Activated CD4-positive, alpha-beta T cell treated with anti-CD3 and anti-CD28 coated beads, Interleukin-2, amount 10 ng/mL, durations not matched to agents 24 days and 14 days (primary cell): ENCODE measurements around the gene TTLL13. TPM values are rescaled to one million over a fixed set of nuclear protein-coding genes. Genes with fewer than 3 reads are reported as not detected.

Source experiments
- DNase-seq: peaks from one replicate; pipeline ENCODE4 v3.0.0; 2022
- H3K27ac Mint-ChIP-seq: one replicate; pipeline ENCODE4 v1.8.0; 2022; ENCODE audit warnings: mild to moderate bottlenecking, mixed read lengths
- H3K27me3 Mint-ChIP-seq: one replicate; pipeline ENCODE4 v1.8.0; 2022; ENCODE audit warnings: mixed read lengths
- H3K36me3 Mint-ChIP-seq: one replicate; pipeline ENCODE4 v1.8.0; 2022; ENCODE audit warnings: low read depth, mild to moderate bottlenecking, mixed read lengths
- H3K4me1 Mint-ChIP-seq: one replicate; pipeline ENCODE4 v1.8.0; 2021; ENCODE audit warnings: mixed read lengths
- H3K4me3 Mint-ChIP-seq: one replicate; pipeline ENCODE4 v1.8.0; 2022; ENCODE audit warnings: mild to moderate bottlenecking, moderate library complexity, mixed read lengths
- H3K9me3 Mint-ChIP-seq: one replicate; pipeline ENCODE4 v1.8.0; 2021; ENCODE audit warnings: mixed read lengths
- intact Hi-C: fragments of 100-400 bp; cut with micrococcal nuclease; formaldehyde crosslinking; loops from one replicate; pipeline ENCODE4 v1.15.1; 2023
- total RNA-seq: library from RNA; stranded (reverse); gene quantifications from 2 replicates; pipeline ENCODE4 v1.2.3, GENCODE V29; 2022

Gene TTLL13
- total RNA-seq, 1 donor from 2014 or later: 0.44 TPM

DNA sequence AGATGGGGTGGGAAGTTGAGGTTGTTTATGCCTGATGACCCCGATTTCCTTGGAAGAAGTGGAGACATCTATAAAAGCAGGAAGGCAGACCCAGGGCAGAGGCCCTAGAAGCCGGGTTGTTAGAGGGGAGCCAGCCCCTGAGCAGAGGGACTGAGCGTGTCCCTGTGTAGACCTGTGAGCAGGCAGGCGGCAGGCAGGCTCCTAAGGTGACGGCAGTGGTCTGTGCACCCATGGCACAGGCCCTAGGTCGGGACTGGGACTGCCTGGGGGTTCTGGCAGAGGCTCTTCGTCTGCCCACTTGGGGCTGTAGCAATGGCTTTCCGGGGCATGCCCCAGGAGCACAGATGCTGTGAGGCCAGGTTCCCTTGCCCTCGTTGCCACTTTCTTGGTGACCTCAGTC, 38.3 kb upstream of the TTLL13 start:
- Mint-ChIP-seq H3K27ac (peak overlapping the region; percentile 65), H3K36me3 (peaks cover 16% of the 10 kb centered on the region), H3K4me3 (no peak overlapping the region), H3K9me3 (no peaks in the 10 kb centered on the region), H3K27me3 (no peaks in the 10 kb centered on the region), H3K4me1 (peaks cover 21% of the 10 kb centered on the region)
- no peak for DNase-seq
- intact Hi-C loops: no loop called here

DNA sequence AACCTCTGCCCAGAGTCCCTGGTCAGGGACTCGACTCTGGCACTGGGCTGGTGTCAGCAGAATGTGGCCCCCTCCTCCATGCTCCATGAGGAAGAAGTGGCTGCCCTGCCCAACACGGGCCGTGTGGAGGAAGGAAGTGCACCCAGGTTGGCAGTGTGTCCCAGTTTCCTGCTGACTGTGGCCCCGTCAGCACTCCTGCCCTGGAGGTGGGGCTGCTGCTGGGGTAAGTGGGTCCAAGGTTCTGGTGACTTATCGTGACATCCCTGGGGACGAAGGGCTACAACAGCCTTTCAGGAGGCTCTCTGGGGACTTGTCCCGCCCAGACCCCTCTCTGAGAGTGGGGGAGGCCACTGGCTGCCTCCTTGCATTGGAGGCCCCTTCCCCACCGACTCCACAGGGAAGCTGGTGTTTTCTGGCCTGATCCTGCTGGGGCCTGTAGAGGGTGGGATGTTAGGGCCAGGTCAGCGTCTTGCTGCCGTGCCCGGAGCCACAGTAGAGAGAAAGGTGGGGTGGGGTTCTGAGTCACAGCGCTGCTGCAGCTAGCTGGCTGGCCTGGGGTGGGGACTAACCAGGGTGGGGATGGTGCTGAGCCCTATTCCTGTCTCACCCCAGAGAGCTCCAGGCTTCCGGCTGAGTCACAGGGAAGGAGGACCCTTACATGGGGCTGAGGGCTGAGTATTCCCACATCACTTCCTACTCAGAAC, 37.8 kb upstream of the TTLL13 start:
- no peaks in the 10 kb centered on the region for H3K9me3 Mint-ChIP-seq
- peaks cover 18% of the 10 kb centered on the region for H3K36me3 Mint-ChIP-seq
- intact Hi-C loops: no loop called here
- no peak overlapping the region for H3K4me3 Mint-ChIP-seq
- DNase-seq: no peak
- H3K4me1 Mint-ChIP-seq: peaks cover 23% of the 10 kb centered on the region
- no peak overlapping the region for H3K27ac Mint-ChIP-seq
- no peaks in the 10 kb centered on the region for H3K27me3 Mint-ChIP-seq

DNA sequence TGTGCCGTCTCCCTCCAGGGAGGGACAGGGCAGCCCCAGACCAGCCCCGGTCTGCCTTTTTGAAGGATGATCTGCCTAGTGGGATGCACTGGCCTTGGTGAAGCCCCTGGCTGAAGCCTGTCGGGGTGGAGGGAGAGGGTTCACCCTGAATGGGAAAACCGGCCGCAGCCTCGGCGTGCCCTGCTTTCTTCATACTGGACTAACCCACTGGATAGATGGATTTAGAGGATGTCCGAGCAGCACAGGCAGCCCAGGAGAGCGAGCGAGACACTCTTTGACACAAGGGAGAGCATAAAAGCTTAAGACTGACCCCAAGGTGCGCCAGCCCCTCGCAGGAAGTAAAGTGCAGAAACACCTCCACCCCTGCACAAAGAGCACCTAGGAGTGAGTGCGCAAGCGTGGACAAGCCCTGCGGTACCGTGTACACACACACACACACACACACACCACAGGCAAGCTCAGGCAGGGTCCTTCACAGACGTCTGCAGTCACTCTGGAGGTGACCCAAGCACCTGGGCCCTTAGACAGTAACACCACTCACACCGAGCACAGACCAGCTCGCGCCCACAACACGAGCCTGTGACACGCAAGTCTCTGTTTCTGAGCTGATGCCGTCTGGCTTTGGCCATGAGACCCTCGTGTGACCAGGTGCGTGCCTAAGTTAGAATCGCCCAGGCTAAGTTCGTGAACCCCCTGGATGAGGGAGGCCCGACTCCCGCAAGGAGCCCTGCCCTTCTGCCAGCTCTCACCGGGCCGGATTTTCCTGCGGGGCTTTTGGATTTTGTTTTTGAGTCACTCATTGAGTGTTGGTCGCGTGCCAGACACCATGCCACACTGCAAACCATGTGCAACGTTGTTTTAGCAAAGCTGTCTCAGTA, 36.9 kb upstream of the TTLL13 start:
- no peaks in the 10 kb centered on the region for H3K9me3 Mint-ChIP-seq
- no peaks in the 10 kb centered on the region for H3K27me3 Mint-ChIP-seq
- DNase-seq: no peak
- peaks cover 26% of the 10 kb centered on the region for H3K4me1 Mint-ChIP-seq
- H3K36me3 Mint-ChIP-seq: peaks cover 18% of the 10 kb centered on the region
- H3K27ac Mint-ChIP-seq: no peak overlapping the region
- intact Hi-C loops: no loop called here
- no peak overlapping the region for H3K4me3 Mint-ChIP-seq

DNA sequence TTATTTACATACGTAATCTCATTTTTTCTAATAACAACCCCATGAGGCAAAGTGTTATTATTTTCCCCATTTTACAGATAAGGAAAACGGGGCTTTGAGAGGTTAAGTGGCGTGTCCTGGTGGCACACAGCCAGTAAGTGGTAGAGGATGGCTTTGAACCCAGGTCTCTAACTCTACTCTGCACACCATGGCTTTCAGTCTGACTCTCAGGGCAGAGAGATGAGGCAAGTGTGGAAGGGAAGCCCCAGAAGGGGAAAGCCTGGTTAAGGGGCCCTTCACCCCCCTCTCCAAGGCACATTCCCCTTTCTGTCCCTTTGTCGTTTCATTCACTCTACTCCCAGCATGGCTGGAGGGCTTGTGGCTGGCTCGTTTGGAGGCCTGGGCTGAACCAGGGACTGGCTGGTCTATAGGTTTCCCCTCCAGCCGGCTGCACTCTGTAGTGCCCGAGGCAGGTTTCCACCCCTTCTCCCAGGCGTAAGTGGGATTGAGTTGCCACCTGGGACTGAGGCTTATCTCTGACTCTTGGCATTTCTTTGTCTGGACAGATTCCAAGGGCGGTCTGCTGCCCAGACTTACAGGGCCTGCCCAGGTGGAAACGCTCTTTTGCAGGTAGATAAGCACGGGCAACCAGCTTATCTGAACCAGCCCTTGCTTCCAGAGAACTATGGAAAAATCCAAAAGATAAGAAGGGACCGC, 36.1 kb upstream of the TTLL13 start:
- DNase-seq: no peak

DNA sequence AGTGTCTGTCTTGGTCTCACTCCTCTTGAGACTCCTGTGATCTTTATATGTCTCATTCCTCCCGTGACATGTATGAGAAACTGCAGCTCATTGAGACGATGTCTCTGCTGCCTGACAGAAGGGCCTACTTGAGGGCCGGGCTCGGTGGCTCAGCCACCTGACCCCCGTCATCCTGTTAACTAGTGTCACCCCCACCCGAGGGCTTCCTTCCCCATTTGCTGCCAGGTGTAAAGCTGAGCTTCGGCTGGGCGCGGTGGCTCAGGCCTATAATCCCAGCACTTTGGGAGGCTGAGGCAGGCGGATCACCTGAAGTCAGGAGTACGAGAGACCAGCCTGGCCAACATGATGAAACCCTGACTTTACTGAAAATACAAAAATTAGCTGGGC, 35.5 kb upstream of the TTLL13 start:
- Mint-ChIP-seq H3K27ac (no peak overlapping the region), H3K4me1 (peaks cover 27% of the 10 kb centered on the region), H3K9me3 (no peaks in the 10 kb centered on the region), H3K36me3 (peaks cover 18% of the 10 kb centered on the region), H3K27me3 (no peaks in the 10 kb centered on the region), H3K4me3 (no peak overlapping the region)
- no peak for DNase-seq
- intact Hi-C loops: no loop called here

More for the DNA sequence above, 36.1 kb upstream of the TTLL13 start:
- Mint-ChIP-seq H3K4me3 (no peak overlapping the region), H3K4me1 (peaks cover 26% of the 10 kb centered on the region), H3K9me3 (no peaks in the 10 kb centered on the region), H3K36me3 (peaks cover 18% of the 10 kb centered on the region), H3K27ac (no peak overlapping the region), H3K27me3 (no peaks in the 10 kb centered on the region)
- intact Hi-C loops: no loop called here

DNA sequence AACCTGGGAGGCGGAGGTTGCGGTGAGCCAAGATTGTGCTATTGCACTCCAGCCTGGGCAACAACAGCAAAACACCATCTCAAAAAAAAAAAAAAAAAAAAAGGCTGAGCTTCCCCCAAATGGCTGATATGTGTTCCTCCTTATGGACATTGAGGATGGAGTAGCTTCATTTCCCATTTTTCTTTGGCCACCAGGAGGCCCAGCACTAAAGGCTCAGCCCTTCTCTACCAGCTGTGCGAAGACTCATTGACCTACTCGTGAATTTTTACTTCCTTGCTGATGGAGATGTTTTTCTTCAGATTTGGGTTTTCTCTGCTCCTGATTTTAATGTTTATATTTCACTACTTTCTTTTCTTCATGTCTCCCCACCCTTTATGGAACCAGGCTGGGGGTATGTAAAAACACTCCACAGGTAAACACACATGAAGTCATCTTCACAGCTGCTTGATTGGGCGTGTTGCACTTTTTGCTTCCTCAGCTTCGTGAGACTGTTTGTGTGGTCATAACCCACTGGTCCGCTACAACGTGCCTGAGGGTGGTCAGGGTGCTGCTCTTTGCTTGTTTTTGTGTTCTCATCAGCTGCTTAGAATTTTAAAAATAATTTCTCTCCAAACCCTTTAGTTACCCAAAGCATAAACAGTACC, 34.7 kb upstream of the TTLL13 start:
- intact Hi-C loops: no loop called here
- H3K27ac Mint-ChIP-seq: no peak overlapping the region
- no peaks in the 10 kb centered on the region for H3K9me3 Mint-ChIP-seq
- peaks cover 11% of the 10 kb centered on the region for H3K36me3 Mint-ChIP-seq
- H3K27me3 Mint-ChIP-seq: no peaks in the 10 kb centered on the region
- H3K4me1 Mint-ChIP-seq: peaks cover 27% of the 10 kb centered on the region
- no peak for DNase-seq
- no peak overlapping the region for H3K4me3 Mint-ChIP-seq

DNA sequence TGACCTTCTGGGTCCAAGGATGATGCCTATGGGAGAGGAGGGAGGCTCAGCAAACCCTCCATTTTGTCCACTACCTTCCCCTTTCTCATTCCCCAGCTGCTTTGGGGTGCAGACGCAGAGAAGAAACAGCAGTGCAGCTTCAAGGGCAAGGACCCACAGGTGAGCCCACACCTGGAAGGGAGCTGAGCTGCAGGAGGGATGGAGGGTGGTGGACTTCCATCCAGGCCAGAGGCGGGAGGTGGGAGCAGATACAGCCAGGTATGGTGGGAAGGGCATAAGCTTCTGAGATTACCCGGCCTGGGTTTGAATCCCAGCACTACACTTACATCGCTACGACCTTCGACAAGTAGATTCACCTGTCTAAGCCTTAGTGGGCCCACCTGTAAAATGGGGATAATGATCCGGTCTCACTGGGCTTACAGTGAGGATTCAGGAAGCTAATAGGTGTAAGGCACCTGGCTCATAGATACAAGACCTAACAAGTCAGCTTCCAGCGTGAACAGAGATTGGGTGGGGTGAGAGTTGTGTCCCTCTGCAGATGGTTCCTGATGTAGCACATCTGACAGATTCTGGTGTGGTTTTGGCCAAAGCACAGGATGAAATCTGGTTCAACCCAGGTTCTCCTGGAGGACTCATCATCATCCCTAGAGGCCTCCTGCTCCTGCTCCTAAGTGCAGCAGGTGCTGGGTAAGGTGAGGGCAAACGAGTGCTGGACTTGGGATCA, 31.5 kb upstream of the TTLL13 start:
- Mint-ChIP-seq H3K36me3 (peaks cover 6% of the 10 kb centered on the region), H3K27ac (no peak overlapping the region), H3K4me1 (peaks cover 18% of the 10 kb centered on the region), H3K9me3 (no peaks in the 10 kb centered on the region), H3K27me3 (no peaks in the 10 kb centered on the region), H3K4me3 (no peak overlapping the region)
- intact Hi-C loops: no loop called here
- no peak for DNase-seq

DNA sequence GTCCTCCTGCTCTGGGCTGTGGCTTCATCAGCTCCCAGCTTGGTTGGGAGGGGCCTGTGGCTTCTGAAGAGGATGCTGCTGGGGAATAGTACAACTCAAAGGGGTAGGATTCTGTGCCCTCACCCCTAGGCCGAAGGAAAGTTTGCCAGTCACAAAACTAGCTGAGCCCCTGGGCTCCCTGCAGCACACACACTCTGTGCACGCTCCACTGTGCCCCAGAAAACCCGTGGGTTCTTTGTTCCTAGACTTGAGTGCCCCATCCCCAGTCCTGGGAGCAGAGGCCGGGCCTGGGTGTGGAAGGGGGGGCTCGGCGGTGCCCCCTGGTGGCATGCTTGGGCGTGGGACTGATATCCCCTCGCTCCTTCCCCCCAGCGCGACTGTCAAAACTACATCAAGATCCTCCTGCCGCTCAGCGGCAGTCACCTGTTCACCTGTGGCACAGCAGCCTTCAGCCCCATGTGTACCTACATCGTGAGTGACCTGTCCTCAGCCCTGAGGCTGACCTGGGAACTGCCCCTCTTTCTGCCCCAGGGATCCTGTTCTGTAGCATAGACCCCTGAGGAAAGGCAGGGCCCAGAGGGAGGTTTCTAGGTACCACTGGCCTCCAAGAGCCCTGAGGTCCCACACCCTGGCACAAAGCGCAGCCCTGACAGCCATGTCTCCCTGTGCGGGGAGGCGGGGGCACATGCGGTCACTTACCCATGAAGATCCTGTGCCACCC, 29.8 kb upstream of the TTLL13 start:
- Mint-ChIP-seq H3K27me3 (no peaks in the 10 kb centered on the region), H3K4me1 (peaks cover 16% of the 10 kb centered on the region), H3K27ac (no peak overlapping the region), H3K9me3 (no peaks in the 10 kb centered on the region), H3K36me3 (peaks cover 11% of the 10 kb centered on the region), H3K4me3 (no peak overlapping the region)
- DNase-seq: peak; percentile 83
- intact Hi-C loops: loop anchor here (1.0 kb wide), 1 partner anchor 76 kb away; no protein-coding TSS in a partner anchor

DNA sequence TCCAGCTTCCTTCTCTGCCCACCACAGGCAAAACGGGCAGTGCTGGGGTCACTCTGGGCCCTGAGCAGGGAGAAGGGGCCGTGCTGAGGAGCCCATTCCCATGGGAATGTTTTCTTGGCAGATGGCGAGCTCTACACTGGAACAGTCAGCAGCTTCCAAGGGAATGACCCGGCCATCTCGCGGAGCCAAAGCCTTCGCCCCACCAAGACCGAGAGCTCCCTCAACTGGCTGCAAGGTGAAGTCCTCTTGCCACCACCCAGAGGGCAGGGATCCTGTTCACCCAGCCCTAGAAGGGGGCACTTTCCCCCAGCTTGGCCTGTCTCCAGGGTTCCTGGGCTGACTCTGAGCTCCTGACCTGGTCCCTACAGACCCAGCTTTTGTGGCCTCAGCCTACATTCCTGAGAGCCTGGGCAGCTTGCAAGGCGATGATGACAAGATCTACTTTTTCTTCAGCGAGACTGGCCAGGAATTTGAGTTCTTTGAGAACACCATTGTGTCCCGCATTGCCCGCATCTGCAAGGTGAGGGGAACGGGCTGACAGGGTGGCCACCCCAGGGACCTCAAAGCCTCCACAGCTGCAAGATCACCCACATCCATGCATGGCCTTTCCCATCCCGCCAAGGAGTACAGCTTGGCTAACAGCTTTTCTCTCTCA, 28.0 kb upstream of the TTLL13 start:
- intact Hi-C loops: no loop called here
- peak; percentile 77 for DNase-seq
- Mint-ChIP-seq H3K4me1 (peaks cover 11% of the 10 kb centered on the region), H3K4me3 (no peak overlapping the region), H3K27me3 (no peaks in the 10 kb centered on the region), H3K9me3 (no peaks in the 10 kb centered on the region), H3K36me3 (peaks cover 12% of the 10 kb centered on the region), H3K27ac (no peak overlapping the region)

DNA sequence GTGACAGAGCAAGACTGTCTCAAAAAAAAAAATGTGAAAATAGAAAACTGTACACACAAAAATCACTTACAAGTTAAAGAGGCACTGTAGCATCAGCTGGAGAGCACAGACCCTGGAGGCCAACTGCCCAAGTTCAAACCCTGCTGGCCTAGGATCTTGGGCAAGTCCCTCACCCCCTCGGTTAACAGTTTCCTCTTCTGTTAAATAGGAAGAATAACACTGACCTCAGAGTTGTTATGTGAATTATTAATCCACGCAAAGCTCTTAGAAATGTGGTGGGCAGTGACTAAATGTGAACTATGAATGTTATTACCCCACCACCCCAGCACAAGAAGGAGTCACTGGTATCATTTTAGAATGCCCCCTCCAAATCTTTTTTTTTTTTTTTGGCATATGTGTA, 26.8 kb upstream of the TTLL13 start:
- no peak overlapping the region for H3K4me3 Mint-ChIP-seq
- H3K9me3 Mint-ChIP-seq: no peaks in the 10 kb centered on the region
- peaks cover 16% of the 10 kb centered on the region for H3K36me3 Mint-ChIP-seq
- H3K4me1 Mint-ChIP-seq: peaks cover 8% of the 10 kb centered on the region
- intact Hi-C loops: no loop called here
- DNase-seq: no peak
- no peak overlapping the region for H3K27ac Mint-ChIP-seq
- H3K27me3 Mint-ChIP-seq: no peaks in the 10 kb centered on the region

DNA sequence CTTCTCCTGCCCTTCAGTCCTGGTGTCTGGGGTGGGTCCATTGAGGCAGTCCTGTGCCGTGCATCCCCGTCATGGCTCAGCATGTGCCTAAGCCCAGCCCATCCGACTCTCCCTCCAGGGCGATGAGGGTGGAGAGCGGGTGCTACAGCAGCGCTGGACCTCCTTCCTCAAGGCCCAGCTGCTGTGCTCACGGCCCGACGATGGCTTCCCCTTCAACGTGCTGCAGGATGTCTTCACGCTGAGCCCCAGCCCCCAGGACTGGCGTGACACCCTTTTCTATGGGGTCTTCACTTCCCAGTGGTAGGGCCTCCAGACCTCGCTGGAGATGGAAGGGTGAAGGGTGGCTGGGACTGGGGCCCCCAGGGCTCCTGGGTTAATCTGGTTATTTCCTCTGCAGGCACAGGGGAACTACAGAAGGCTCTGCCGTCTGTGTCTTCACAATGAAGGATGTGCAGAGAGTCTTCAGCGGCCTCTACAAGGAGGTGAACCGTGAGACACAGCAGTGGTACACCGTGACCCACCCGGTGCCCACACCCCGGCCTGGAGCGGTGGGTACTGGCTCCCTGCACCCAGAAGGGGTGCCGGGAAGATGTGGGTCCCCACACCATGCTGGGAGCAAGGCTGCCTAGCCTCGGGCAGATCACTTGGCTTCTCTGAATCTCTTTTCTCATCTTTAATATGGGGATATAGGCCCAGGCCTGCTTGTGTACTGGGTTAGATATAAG, 25.8 kb upstream of the TTLL13 start:
- H3K9me3 Mint-ChIP-seq: no peaks in the 10 kb centered on the region

DNA sequence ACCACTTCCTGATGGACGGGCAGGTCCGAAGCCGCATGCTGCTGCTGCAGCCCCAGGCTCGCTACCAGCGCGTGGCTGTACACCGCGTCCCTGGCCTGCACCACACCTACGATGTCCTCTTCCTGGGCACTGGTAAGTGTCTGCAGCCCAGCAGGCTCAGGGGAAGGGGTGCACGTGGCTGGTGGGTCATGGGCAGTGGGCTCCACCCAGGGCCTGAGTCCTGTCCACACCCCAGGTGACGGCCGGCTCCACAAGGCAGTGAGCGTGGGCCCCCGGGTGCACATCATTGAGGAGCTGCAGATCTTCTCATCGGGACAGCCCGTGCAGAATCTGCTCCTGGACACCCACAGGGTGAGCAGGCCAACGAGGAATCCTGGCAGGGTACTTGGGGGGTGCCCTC, 24.3 kb upstream of the TTLL13 start:
- intact Hi-C loops: no loop called here
- Mint-ChIP-seq H3K9me3 (no peaks in the 10 kb centered on the region), H3K36me3 (peaks cover 32% of the 10 kb centered on the region), H3K4me1 (peaks cover 4% of the 10 kb centered on the region), H3K27ac (no peak overlapping the region), H3K27me3 (no peaks in the 10 kb centered on the region), H3K4me3 (no peak overlapping the region)
- DNase-seq: no peak

More for the DNA sequence above, 25.8 kb upstream of the TTLL13 start:
- H3K4me3 Mint-ChIP-seq: no peak overlapping the region
- H3K27me3 Mint-ChIP-seq: no peaks in the 10 kb centered on the region
- no peak overlapping the region for H3K27ac Mint-ChIP-seq
- peaks cover 8% of the 10 kb centered on the region for H3K4me1 Mint-ChIP-seq
- intact Hi-C loops: no loop called here
- peaks cover 19% of the 10 kb centered on the region for H3K36me3 Mint-ChIP-seq
- DNase-seq: no peak
